NCI-H2107 (cell line): ENCODE measurements around the gene BCLAF1.
"Not testable (repeated sequence)": the region's sequence is repeated elsewhere in the genome, so short reads cannot be mapped to it uniquely, and the experiment has no call there.

ENCODE experiments used
- DNase-seq: peaks from one replicate; lab custom pipeline; 2025; lab: John Stamatoyannopoulos, UW

BCLAF1 gene

DNA sequence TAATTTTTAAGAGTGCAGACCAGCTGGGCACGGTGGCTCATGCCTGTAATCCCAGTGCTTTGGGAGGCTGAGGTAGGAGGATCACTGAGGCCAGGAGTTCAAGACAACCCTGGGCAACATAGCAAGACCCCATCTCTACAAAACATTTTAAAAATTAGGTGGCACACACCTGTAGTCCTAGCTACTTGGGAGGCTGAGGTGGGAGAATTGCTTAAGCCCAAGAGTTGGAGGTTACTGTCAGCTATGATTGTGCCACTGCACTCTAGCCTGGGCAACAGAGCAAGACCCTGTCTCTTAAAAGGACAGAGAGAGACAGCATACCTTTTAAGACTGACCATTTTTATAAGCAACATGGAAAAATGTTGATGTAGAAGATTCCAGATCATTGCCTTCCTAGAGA is 18.8 kb upstream of the BCLAF1 start:
- DNase-seq, result not testable (repeated sequence)

DNA sequence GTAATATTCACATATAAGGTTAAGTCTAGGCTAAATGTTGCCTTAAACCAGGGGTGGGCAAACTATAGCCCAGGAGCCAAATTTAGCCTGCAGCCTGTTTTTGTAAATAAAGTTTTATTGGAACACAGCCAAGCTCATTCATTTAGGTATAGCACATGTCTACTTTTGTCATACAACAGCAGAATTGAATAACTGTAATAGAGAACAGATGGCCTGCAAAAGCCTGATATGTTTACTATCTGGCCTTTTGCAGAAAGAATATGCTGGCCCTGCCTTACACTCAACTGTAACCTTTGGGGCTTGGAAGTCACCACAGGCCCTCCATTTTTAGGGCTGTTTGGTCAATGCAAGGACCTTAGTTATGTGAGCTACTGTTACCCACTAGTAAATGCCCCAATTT is 17.7 kb upstream of the BCLAF1 start:
- DNase-seq, result no peak

DNA sequence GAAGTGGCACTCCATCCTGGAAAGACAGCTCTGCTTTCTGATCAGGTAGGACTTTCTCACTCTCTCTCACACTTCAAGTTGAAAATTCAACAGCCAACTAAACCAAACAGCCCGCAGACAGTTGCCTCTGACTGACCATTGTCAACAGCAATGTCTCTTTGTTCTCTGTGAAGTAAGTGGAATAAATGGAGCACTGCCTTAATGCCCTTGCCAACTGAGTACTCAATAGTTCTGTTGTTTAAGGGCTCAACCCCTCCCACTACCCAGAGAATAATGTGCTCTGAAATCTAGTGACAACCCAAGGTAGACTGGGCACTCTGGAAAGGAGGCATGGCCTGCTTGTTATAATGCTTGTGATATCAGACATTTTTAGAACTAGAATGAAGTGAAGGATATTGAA is 16.8 kb upstream of the BCLAF1 start:
- no peak for DNase-seq

DNA sequence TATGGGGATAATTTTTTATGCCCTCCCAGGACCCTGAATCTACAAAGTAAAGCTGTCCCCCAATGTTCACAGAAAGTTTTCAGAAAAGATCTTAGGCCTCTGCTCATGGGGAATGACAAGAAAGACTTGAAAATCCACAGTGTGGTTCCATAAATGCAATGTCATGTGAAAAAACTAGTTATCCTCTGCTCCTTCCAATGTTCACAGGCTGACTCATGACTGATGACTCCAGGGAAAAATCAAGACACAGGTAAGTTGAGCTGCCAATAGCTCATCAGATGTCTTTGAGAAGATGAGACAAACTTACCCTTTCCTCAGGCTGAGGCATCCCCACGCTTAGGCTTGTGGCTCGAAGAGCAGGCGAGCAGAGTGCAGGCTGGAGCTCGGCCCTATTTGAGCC is 14.8 kb upstream of the BCLAF1 start:
- DNase-seq, result no peak

- no peak for DNase-seq
Measured at GRCh38 chr6:136303516-136303915, 13.9 kb upstream of the BCLAF1 start.

GRCh38 chr6:136294621-136295020 is 5.0 kb upstream of the BCLAF1 start:
- DNase-seq, result no peak

DNA sequence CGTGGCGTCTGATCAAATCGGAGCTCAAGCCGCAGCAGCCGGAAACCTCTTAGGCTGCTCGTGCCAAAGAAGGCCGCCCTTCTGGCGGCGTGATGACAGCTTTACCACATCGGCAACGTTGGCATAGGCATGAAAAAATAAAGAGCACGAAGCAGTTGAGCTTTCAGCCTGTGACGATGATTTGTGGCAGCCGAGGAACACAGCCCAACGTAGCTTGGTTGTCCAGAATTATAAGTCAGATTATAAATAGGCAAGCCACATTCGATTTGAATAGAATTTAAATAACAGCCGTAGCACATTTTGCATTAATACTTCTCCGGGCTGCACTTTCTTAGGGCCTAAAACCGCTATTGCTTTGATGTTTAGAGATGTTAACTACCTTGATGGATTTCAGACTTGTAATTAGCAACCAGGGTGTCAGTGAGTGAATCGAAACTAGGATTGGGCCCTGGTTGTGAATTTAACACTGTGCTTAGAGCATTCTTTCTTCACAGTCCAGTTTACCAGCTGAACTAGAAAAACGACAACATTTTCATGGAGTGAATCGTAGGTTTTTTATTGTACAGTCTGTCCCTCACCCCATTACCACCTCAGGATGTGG is 864 bp upstream of the BCLAF1 start:
- peak; percentile 50 for DNase-seq

- DNase-seq, result peak; percentile 86
Measured at GRCh38 chr6:136289327-136289578, 393 bp downstream of the BCLAF1 start.

DNA sequence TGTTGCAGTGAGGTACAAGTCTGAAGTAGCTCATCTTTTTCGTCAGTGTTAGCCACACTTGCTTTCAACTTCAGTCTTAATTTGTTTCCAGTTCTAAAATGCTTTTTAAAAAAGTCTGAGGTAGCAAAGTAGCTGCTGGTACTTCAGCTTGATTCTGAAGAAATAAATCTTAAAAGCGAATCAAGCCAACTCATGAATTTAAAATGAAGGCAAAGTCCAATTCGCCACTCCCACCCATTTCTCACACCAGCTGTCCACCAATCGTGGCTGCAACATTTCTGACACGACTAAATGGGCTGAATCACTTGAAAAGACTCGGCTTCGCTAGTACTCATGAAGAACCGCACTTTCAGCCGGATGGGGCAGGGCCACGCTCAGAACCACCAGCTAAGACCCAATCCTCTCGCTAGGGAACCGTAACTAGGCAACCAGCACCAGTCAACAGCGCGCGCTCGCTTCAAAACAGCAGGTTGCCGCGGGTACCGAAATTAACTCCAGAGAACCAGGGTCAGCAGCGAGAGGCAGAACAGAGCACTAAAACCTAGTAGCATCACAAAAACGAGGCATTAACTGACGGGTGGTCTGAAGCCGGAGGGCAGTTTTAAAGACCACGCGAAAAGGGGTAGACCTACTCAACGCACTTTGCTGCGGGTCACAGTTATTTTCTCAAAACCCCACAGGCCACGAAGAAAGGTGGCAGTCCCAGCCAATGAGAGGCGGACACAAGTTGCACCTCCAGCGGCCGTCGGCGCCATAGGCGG is 900 bp downstream of the BCLAF1 start:
- DNase-seq, result peak; percentile 46

DNA sequence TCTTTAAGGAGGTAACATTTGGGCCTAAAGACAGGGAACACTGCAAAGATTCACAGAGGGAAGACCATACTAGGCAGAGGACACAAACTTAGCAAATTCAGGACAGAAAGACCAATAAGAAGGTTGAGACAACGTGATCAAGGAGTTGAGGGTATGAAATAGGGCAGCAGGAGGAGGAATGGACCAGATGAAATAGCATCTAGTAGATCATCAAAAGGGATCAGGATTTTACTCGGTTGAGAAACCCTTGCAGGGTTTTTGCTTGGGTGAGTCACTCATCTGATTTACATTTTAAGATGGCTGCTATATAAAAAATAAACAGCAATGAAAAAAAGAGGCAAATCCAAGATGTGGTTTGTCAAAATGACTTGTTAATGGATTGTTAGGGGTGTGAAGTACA is 4.7 kb downstream of the BCLAF1 start:
- DNase-seq, result no peak

- no peak for DNase-seq
Measured at GRCh38 chr6:136282906-136283305, 6.7 kb downstream of the BCLAF1 start.

GRCh38 chr6:136280032-136280609 is 9.5 kb downstream of the BCLAF1 start:
- no peak for DNase-seq

DNA sequence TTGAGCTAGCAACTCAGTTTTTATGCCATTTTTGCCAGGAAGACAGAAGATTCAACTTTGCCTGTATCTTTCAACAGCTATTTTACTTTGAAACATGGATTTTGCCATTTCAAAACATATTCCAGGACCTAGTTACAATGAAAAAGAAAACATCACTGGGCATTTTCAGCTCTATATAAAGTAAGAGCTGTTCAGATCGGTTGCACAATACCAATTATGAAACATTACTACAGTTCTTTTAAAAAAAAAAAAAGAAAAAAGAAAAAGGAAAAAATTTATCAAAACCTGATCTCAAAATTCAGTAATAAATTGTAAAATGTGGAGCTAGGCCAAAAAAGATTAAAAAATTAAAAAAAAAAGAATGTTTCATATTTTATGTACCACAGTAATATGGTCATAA is 15.6 kb downstream of the BCLAF1 start:
- no peak for DNase-seq

DNA sequence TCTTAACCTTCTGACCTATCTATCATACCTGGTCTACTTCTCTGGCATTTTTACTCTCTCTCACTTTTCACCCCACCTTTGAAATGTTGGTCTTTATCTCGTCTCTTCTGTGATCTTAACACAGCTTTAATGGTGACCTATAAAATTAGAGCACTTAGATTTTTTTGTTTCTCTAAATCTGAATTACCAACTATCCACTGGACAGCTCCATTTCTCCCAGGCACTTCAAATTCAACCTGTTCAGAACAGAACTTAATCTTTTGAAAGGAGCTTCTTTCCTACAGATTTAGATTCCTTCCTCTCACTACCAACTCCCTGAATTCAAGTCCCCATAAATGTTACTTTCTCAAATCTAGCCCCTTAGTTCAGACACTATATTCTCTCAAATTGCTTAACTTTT is 24.5 kb downstream of the BCLAF1 start:
- DNase-seq, result no peak

DNA sequence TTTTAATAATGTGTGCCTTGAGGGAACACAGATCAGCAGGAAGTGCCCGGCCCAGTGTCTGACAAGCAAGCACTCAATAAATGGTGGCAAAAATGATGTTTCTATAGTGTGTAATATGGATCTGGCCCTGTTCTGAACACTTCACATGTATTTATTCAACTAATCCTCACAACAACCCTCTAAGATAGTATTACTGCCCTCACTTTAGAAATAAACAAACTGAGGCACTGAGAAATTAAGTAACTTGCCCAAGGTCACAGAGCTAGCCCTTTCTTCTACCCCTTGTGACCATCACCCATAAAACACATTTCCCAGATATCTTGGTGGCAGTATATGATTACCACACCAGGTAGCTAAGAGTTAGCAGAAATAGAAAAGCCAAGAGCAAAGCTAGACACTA is 26.7 kb downstream of the BCLAF1 start:
- no peak for DNase-seq

DNA sequence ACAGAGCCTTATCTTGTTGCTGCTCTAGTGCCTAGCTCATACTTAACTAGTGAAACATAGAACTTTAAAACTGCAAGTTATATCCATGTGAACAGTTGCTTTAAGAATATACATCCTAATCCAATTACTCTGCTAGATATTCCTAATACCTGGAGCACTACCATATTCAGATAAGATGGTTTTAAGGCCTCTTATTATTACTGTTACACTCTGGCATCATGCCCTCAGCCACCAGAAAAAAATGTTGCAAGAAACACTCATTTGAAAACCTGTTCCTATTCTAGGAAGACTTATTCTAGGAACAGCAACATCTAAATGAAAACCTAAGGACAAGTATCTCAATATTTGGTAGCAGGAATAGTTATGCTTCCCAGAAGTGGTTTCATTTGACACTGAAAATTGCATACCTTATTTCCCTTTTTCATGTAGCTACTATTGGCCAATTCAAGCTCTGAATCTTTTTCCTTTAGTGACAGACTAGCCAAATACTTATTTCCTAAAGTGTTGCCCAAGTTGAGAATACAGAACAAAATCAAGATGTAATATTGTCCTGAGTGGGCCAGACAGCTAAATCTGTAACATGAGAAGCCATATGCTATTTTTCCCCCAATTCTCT is 34.7 kb downstream of the BCLAF1 start:
- DNase-seq, result no peak

GRCh38 chr6:136253734-136254133 is 35.9 kb downstream of the BCLAF1 start:
- no peak for DNase-seq

GRCh38 chr6:136252441-136252840 is 37.2 kb downstream of the BCLAF1 start:
- DNase-seq, result no peak

DNA sequence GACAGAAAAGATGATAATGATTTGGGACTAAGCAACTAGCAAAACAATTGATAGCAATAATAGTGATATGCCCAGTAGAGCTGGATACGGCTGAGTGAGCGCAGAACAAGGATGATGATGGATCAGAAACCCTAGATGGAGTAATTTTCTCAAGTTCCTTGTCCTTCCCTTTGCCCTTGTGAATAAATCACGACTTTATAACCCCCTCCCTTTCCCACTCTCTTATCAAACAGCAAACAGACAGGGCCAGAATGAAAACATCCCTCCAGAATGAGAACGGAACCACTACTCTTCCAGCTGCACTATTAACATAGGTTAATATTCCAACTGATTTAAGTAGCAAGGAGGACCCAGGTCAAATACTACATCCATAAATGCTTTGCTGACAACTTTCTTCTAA is 38.3 kb downstream of the BCLAF1 start:
- no peak for DNase-seq

DNA sequence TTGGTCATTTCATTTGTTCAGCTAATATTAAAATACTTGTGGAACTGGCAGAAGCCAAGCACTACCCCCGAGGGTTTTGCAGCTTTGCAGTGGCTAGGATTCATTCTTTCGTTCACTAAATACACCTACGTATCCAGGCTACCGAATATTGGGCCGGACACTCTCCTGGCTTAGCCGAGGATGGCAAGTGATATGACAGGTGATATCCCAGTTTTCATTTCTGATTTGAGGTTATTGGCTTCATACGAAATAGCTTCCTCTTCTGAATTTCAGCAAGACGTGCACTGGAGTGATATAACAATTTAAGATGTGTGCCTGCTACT is 39.0 kb downstream of the BCLAF1 start:
- no peak for DNase-seq

DNA sequence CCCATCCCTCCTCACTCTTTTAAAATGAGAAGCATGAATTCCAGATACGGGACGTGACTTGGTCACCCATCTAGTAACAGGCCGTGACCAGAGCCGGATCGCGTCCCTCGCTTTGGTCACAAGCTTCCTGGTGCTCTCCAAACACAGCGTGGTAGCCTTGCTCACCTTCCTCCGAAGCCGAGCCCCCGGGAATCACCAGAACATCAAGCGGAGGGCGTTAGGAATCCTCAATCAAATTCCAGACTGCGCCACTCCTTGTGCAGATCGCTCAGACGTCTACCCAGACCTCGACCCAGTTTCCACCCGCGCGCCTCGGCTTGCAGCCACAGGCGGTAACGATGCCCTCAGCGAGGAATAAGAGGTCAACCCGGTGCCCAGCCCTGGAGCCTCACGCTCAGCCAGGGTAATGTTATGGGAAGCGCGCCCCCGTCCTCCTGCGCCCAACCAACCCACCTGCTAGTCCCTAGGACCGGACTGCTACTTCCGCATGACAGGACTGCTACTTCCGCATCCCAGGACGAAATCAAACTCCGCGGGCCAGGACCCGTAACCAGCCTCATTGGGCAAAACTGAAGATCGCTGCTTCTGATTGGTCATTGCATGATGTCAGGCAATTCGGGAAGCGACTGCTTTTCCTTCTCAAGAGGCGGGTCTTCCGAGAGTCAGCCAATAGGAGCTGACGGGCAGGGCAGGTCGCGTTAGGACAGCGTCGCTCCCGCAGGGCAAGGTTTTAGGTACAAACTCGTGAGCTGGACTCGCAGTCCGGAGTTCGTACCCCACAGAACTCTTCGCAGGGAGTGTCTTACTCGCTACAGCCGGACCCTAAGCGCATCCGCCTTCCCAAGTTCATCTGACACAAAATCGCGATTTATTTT is 39.6 kb downstream of the BCLAF1 start, which contains the start of gene MTFR2:
Gene MTFR2, minus strand, starts transcription at position 501 of the 875 bp plus-strand sequence. CDS start 1,212 bp downstream, outside the sequence.
- DNase-seq, result peak; percentile 96

GRCh38 chr6:136249336-136249735 is 40.3 kb downstream of the BCLAF1 start:
- no peak for DNase-seq
